ENCODE results near the gene ZNF789.

Gene ZNF789

DNA sequence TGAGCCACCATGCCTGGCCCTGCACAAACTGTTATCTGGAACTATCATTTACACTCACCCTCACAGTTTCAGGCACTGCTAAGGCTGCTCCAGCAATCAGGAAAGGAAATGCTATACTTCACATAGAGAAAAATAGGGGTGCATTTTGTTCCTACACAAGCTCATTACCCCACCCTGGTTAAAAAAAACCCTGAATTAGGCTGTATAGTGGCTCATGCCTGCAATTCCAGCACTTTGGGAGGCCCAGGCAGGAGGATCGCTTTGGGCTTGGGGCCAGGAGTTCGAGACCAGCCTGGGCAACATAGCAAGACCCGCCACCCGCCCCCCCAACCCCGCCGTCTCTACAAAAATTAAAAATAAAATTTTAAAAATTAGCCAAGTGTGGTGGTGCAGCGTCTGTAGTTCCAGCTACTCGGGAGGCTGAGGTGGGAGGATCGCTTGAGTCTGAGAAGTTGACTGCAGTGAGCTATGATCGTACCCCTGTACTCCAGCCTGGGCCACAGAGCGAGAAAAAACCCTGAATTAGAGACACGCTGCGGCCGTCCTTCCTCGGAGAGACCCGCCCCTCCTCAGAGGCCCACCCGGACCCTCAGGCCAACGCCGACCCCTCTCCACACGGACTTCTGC is 34.6 kb upstream of the ZNF789 start:
- H3K9me3 ChIP-seq: no peaks in the 10 kb centered on the region
- DNase-seq: no peak
- H3K4me1 ChIP-seq: no peaks in the 10 kb centered on the region; the same call in 1 of the 2 replicates
- TF ChIP-seq, protein P1, sequence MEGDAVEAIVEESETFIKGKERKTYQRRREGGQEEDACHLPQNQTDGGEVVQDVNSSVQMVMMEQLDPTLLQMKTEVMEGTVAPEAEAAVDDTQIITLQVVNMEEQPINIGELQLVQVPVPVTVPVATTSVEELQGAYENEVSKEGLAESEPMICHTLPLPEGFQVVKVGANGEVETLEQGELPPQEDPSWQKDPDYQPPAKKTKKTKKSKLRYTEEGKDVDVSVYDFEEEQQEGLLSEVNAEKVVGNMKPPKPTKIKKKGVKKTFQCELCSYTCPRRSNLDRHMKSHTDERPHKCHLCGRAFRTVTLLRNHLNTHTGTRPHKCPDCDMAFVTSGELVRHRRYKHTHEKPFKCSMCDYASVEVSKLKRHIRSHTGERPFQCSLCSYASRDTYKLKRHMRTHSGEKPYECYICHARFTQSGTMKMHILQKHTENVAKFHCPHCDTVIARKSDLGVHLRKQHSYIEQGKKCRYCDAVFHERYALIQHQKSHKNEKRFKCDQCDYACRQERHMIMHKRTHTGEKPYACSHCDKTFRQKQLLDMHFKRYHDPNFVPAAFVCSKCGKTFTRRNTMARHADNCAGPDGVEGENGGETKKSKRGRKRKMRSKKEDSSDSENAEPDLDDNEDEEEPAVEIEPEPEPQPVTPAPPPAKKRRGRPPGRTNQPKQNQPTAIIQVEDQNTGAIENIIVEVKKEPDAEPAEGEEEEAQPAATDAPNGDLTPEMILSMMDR (IDR thresholded peaks at IDR 0.05; ENCODE audit: low read depth, low read length): no peak
- peak overlapping the region; percentile 84 for H3K4me3 ChIP-seq (ENCODE audit: low read depth, low read length)
- H3K36me3 ChIP-seq: peaks cover 45% of the 10 kb centered on the region
- H3K27me3 ChIP-seq: no peaks in the 10 kb centered on the region

DNA sequence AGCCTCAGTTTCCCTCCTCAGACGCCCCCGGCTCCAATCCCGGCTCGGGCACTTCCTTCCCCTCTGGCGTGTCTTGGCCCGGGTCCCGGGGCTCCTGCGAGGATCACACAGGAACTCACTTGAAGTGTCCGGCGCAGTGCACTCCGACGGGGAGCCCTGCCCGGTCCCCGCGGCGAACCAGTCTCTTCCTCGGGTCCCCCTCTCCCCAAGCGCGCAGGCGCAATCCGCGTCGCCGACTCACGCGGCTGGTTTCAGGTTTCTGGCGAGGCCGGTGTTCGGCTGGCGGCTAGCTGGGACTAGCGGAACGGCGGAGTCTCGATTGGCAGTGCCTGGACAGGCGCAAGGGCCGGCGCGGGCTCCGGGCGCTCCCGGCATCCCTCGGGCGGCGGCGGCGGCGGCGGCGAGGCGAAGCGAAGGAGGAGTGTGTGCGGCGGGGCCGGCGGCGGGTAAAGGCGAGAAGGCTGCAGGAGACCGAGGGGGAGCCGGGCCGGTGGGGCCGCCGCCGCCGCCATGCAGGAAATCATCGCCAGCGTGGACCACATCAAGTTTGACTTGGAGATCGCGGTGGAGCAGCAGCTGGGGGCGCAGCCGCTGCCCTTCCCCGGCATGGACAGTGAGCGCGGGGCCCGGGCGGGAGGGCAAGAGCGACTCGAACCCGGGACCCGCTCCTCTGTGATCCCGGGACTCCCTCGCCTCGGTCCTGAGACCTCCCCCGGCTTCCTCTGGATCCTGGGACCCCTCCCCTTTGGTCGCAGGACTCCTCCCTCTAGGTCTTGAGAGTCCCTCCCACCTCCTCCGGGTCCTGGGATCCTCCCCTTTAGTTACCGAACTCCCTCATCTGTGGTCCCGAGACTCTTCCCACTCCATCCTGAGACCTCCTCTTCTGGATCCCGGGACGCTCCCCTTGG is 33.9 kb upstream of the ZNF789 start, which contains the start of the genes CPSF4 and PTCD1:
CPSF4 (plus strand) TSS at position 371 of the 908 bp plus-strand sequence; CDS start at position 511, 140 bp downstream.
PTCD1 (minus strand) TSS at position 226 of the 908 bp plus-strand sequence. CDS start 3,556 bp downstream, outside the sequence.
- peak; percentile 97 for DNase-seq
- no peaks in the 10 kb centered on the region for H3K27me3 ChIP-seq
- peaks cover 45% of the 10 kb centered on the region for H3K36me3 ChIP-seq
- H3K4me3 ChIP-seq (ENCODE audit: low read depth, low read length): peak within 1 kb of the TSS; percentile 84
- no peaks in the 10 kb centered on the region; the same call in 1 of the 2 replicates for H3K4me1 ChIP-seq
- TF ChIP-seq, protein P1 (IDR thresholded peaks at IDR 0.05; ENCODE audit: low read depth, low read length): no peak
- H3K9me3 ChIP-seq: no peaks in the 10 kb centered on the region

DNA sequence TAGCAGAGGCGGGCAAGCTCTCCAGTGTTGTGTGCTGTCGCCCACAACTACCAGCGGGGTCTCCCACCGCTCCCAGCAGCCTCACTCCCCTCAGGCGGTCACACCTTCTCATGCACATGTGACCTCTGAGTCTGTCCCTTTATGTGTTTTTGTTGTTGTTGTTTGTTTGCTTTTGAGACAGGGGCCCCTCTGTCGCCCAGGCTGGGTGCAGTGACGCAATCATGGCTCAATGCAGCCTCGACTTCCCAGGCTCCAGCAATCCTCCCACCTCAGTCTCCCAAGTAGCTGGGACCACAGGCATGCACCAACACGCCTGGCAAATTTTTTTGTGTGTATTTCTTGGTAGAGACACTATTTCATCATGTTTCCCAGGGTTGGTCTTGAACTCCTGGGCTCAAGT is 32.5 kb upstream of the ZNF789 start:
- Histone ChIP-seq H3K27me3 (no peaks in the 10 kb centered on the region), H3K36me3 (peaks cover 46% of the 10 kb centered on the region), H3K9me3 (no peaks in the 10 kb centered on the region), H3K4me1 (no peaks in the 10 kb centered on the region; the same call in 1 of the 2 replicates), H3K4me3 (ENCODE audit: low read depth, low read length) (no peak overlapping the region; the same call in 1 of the 2 replicates)
- TF ChIP-seq, protein P1 (IDR thresholded peaks at IDR 0.05; ENCODE audit: low read depth, low read length): no peak
- DNase-seq: no peak

DNA sequence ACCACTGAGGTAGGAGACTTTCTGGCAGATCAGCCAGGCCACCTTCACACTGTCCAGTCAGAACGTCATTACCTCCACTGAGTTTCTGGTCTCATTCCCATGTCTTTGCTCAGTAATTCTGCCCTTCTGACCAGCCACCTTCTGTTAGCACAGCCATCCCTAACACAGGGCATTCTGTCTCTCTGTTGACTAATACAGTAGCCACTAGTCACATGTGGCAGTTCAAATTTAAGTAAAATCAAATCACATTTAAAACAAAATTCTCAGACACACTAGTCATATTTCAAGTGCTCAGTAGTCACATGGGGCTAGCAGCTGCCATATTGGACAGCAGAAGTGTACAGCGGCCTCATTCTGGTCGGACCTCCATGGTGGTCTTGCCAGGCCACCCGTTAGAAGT is 26.6 kb upstream of the ZNF789 start:
- Histone ChIP-seq H3K4me3 (ENCODE audit: low read depth, low read length) (no peak overlapping the region), H3K4me1 (no peaks in the 10 kb centered on the region), H3K36me3 (peaks cover 77% of the 10 kb centered on the region), H3K27me3 (no peaks in the 10 kb centered on the region), H3K9me3 (no peaks in the 10 kb centered on the region)
- TF ChIP-seq, protein P1 (IDR thresholded peaks at IDR 0.05; ENCODE audit: low read depth, low read length): no peak
- no peak for DNase-seq

DNA sequence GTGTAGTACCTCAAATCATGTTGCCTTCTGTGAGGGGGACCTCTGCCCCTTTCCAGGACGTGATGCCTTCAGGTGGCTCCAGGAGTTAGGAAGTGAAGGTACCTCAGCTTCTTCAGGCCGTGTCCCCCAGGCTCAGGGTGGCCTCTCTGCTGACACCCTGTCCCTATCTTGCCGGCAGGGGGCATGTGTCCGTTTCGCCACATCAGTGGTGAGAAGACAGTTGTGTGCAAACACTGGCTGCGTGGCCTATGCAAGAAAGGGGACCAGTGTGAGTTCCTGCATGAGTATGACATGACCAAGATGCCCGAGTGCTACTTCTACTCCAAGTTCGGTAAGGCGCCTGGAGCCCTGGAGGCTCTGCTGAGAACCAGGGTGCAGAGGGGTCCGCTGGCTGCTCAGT is 24.7 kb upstream of the ZNF789 start:
- Histone ChIP-seq H3K4me3 (ENCODE audit: low read depth, low read length) (no peak overlapping the region), H3K27me3 (no peaks in the 10 kb centered on the region), H3K4me1 (no peaks in the 10 kb centered on the region), H3K36me3 (peaks cover 80% of the 10 kb centered on the region), H3K9me3 (no peaks in the 10 kb centered on the region)
- TF ChIP-seq, protein P1 (IDR thresholded peaks at IDR 0.05; ENCODE audit: low read depth, low read length): peak; percentile 35
- peak; percentile 33 for DNase-seq
